ENCODE results near the gene PFN3.

The PFN3 gene

DNA sequence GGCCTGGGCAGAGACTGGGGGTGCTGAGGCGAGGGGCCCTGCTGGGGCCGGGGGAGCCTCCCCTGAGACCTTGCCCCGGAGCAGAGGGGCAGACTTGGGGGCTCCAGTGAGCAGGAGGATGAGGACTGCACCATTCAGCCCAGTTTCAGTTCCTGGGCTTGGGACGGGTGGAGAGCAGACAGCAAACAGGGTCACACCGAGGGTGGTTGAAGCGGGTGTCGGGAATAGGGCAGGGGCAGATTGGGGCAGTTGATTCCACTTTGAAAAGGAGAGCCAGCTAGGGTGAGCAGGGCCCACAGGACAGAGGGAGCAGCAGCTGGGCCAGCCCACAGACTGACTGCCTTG lies 30.5 kb upstream of the PFN3 start:
- Histone ChIP-seq H3K27ac (replicated peaks) (peak overlapping the region; percentile 98), H3K27me3 (ENCODE audit: insufficient read depth, poor library complexity, severe bottlenecking) (no peaks in the 10 kb centered on the region), H3K4me3 (replicated peaks; ENCODE audit: insufficient read depth, low read length) (no peak overlapping the region)
- TF ChIP-seq, protein P1, sequence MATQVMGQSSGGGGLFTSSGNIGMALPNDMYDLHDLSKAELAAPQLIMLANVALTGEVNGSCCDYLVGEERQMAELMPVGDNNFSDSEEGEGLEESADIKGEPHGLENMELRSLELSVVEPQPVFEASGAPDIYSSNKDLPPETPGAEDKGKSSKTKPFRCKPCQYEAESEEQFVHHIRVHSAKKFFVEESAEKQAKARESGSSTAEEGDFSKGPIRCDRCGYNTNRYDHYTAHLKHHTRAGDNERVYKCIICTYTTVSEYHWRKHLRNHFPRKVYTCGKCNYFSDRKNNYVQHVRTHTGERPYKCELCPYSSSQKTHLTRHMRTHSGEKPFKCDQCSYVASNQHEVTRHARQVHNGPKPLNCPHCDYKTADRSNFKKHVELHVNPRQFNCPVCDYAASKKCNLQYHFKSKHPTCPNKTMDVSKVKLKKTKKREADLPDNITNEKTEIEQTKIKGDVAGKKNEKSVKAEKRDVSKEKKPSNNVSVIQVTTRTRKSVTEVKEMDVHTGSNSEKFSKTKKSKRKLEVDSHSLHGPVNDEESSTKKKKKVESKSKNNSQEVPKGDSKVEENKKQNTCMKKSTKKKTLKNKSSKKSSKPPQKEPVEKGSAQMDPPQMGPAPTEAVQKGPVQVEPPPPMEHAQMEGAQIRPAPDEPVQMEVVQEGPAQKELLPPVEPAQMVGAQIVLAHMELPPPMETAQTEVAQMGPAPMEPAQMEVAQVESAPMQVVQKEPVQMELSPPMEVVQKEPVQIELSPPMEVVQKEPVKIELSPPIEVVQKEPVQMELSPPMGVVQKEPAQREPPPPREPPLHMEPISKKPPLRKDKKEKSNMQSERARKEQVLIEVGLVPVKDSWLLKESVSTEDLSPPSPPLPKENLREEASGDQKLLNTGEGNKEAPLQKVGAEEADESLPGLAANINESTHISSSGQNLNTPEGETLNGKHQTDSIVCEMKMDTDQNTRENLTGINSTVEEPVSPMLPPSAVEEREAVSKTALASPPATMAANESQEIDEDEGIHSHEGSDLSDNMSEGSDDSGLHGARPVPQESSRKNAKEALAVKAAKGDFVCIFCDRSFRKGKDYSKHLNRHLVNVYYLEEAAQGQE (IDR thresholded peaks at IDR 0.05; ENCODE audit: insufficient replicate concordance, low read depth): no peak
- TF ChIP-seq SPI1 (IDR thresholded peaks at IDR 0.05; ENCODE audit: borderline replicate concordance, low read depth) (no peak), GABPA (IDR thresholded peaks at IDR 0.05; ENCODE audit: low read depth) (no peak)
- TF ChIP-seq, protein P2, sequence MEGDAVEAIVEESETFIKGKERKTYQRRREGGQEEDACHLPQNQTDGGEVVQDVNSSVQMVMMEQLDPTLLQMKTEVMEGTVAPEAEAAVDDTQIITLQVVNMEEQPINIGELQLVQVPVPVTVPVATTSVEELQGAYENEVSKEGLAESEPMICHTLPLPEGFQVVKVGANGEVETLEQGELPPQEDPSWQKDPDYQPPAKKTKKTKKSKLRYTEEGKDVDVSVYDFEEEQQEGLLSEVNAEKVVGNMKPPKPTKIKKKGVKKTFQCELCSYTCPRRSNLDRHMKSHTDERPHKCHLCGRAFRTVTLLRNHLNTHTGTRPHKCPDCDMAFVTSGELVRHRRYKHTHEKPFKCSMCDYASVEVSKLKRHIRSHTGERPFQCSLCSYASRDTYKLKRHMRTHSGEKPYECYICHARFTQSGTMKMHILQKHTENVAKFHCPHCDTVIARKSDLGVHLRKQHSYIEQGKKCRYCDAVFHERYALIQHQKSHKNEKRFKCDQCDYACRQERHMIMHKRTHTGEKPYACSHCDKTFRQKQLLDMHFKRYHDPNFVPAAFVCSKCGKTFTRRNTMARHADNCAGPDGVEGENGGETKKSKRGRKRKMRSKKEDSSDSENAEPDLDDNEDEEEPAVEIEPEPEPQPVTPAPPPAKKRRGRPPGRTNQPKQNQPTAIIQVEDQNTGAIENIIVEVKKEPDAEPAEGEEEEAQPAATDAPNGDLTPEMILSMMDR (IDR thresholded peaks at IDR 0.05; ENCODE audit: insufficient read depth, low read length): no peak
- no peak for DNase-seq (ENCODE audit: low read depth in 1 of 2, low spot score in 1 of 2)

DNA sequence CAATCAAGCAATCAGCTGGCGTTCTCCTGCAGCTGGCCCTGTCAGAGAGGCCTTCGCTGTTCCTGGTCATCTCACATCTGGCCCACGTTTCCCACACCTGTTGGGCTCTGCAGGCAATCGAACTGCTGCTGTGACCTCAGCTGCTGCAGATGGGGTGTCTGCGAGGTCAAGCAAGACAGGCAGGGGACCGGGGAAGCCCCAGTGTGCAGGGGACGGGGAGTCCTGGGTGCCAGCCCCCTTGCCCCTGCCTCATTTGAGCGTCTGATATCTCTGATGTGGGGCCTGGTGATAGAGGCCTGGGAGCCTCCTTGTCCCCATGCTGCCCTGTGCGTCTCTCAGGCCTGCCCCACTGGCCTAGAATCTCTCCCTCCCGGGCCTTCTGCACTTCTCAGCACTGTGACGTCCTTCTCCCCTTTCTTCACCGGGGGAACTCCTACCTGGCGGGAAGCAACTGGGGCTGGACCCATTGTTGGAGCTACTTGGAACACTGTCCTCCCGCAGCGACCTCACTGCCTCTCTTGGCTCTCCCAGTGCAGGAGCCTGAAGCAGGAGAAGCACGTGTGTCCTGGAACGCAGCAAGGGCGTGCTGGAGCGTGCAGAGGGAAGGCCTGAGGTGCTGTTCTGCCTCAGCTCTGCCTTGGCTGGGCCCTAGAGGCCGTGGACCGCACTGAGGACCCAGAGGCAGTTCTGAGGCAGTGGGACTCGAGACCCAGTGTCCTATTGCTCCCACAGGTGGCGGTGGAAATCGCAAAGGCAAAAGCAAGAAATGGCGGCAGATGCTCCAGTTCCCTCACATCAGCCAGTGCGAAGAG lies 29.9 kb upstream of the PFN3 start:
- peak in 1 of 2 experiments; percentile 54 for DNase-seq (ENCODE audit: low read depth in 1 of 2, low spot score in 1 of 2)
- H3K4me3 ChIP-seq (replicated peaks; ENCODE audit: insufficient read depth, low read length): peak overlapping the region; percentile 27
- H3K27me3 ChIP-seq (ENCODE audit: insufficient read depth, poor library complexity, severe bottlenecking): no peaks in the 10 kb centered on the region
- H3K27ac ChIP-seq (replicated peaks): peak overlapping the region; percentile 98
- TF ChIP-seq, protein P2 (IDR thresholded peaks at IDR 0.05; ENCODE audit: insufficient read depth, low read length): no peak
- TF ChIP-seq, protein P1 (IDR thresholded peaks at IDR 0.05; ENCODE audit: insufficient replicate concordance, low read depth): no peak
- no peak for TF ChIP-seq SPI1 (IDR thresholded peaks at IDR 0.05; ENCODE audit: borderline replicate concordance, low read depth)
- no peak for TF ChIP-seq GABPA (IDR thresholded peaks at IDR 0.05; ENCODE audit: low read depth)
- 0 out of 2 replicates have a peak, but pooled peaks have one; percentile 11 for TF ChIP-seq POLR2AphosphoS5 (IDR thresholded peaks at IDR 0.05; ENCODE audit: low read depth)

DNA sequence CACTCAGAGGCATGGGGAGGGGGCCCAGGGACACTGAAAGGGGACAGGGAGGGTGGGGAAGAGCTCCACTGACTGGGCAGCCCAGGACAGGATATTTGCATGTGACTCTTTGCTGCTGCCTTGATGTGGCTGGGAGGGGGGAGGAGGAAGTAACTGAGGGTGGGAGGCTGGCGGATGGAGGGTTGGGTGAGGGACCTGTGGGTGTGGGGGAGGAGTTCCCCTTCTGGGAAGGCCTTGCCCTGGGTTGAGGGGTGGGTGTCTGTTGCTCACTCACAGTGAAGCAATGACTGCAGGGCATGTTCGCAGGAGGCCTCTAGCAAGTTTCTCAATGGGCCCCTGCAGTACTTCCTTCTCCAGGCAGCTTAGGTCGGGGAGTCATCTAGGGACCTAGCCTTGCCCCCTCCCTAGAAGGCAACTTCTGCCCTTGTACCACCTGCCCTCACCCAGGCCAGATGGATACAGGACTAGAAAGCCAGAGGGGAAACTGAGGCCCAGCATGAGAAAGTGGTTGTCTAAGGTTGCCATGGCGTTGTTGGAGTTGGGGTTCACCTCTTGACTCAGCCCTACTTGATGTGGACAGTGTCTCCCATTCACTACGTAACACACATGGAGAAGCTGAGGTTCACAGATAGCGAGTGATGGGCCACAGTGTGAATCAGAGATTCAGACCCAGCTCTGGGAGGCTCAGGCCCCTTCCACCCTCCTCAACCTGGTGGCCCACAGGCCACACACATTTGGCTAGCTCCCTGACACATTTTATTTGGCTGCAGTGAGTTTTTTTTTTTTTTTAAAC lies 29.0 kb upstream of the PFN3 start:
- Histone ChIP-seq H3K4me3 (replicated peaks; ENCODE audit: insufficient read depth, low read length) (peak overlapping the region; percentile 67), H3K27ac (replicated peaks) (peak overlapping the region; percentile 98)
- DNase-seq (ENCODE audit: low read depth in 1 of 2, low spot score in 1 of 2): peak; percentile 98 to 100

More for the DNA sequence above, 29.0 kb upstream of the PFN3 start:
- H3K27me3 ChIP-seq (ENCODE audit: insufficient read depth, poor library complexity, severe bottlenecking): no peaks in the 10 kb centered on the region
- TF ChIP-seq, protein P2 (IDR thresholded peaks at IDR 0.05; ENCODE audit: insufficient read depth, low read length): no peak
- peak; percentile 22; the same call in 1 of the 2 replicates for TF ChIP-seq GABPA (IDR thresholded peaks at IDR 0.05; ENCODE audit: low read depth)
- peak; percentile 76; the same call in 1 of the 2 replicates for TF ChIP-seq SPI1 (IDR thresholded peaks at IDR 0.05; ENCODE audit: borderline replicate concordance, low read depth)
- TF ChIP-seq POLR2AphosphoS5 (IDR thresholded peaks at IDR 0.05; ENCODE audit: low read depth): peak; percentile 88
- TF ChIP-seq, protein P1 (IDR thresholded peaks at IDR 0.05; ENCODE audit: insufficient replicate concordance, low read depth): no peak
